DOHH2 (cell line): ENCODE data around the gene FAM221B.

ENCODE experiments used
- H3F3A ChIP-seq: fragments of 200-600 bp; sonication (generic), shearing (Covaris generic); 2 replicates; pipeline ENCODE4 v1.6.0; 2016; ENCODE audit warnings: antibody characterized with exemption, mild to moderate bottlenecking; ENCODE audit not compliant: control insufficient read depth, insufficient read depth
- H3K27ac ChIP-seq: fragments of 200-600 bp; sonication (generic); 2 replicates; pipeline ENCODE4 v1.5.1; 2014; ENCODE audit warnings: low read depth, mild to moderate bottlenecking, low read length, moderate library complexity
- H3K27me3 ChIP-seq: fragments of 200-600 bp; sonication (generic); 2 replicates; pipeline ENCODE4 v1.6.1; 2014; ENCODE audit warnings: mild to moderate bottlenecking, low read length, mixed read lengths; ENCODE audit not compliant: control insufficient read depth
- H3K36me3 ChIP-seq: fragments of 200-600 bp; sonication (generic); 2 replicates; pipeline ENCODE4 v1.6.1; 2014; ENCODE audit warnings: mild to moderate bottlenecking, low read length, moderate library complexity, mixed read lengths; ENCODE audit not compliant: control insufficient read depth
- H3K4me1 ChIP-seq: fragments of 200-600 bp; sonication (generic); 2 replicates; pipeline ENCODE4 v1.6.1; 2014; ENCODE audit warnings: mild to moderate bottlenecking, low read length, mixed read lengths; ENCODE audit not compliant: control insufficient read depth
- H3K4me2 ChIP-seq: fragments of 200-600 bp; sonication (generic); 2 replicates; pipeline ENCODE4 v1.6.0; 2014; ENCODE audit warnings: mild to moderate bottlenecking, low read length, moderate library complexity
- H3K4me3 ChIP-seq: fragments of 200-600 bp; sonication (generic); 2 replicates; pipeline ENCODE4 v1.5.1; 2014; ENCODE audit warnings: mild to moderate bottlenecking, low read length, mixed read lengths
- H3K79me2 ChIP-seq: fragments of 200-600 bp; sonication (generic); 2 replicates; pipeline ENCODE4 v1.6.1; 2014; ENCODE audit warnings: mild to moderate bottlenecking, low read length, mixed read lengths; ENCODE audit not compliant: control insufficient read depth
- H3K9me2 ChIP-seq: fragments of 200-600 bp; sonication (generic); replicated peaks from 2 replicates; pipeline ENCODE4 v1.6.1; 2014; ENCODE audit warnings: mild to moderate bottlenecking, low read length, mixed read lengths; ENCODE audit not compliant: control insufficient read depth
- H3K9me3 ChIP-seq: fragments of 200-600 bp; sonication (generic); 2 replicates; pipeline ENCODE4 v1.6.1; 2014; ENCODE audit warnings: antibody characterized with exemption, low read length, mixed read lengths; ENCODE audit not compliant: control insufficient read depth, insufficient read depth
- H4K20me1 ChIP-seq: fragments of 200-600 bp; sonication (generic); 2 replicates; pipeline ENCODE4 v1.6.0; 2014; ENCODE audit warnings: low read depth, mild to moderate bottlenecking, antibody characterized with exemption, low read length, moderate library complexity; ENCODE audit not compliant: control insufficient read depth, insufficient read depth
- EZH2phosphoT487 ChIP-seq: fragments of 200-600 bp; sonication (generic); IDR thresholded peaks from 2 replicates; pipeline ENCODE4 v1.6.1; 2017; ENCODE audit warnings: borderline replicate concordance, mild to moderate bottlenecking, antibody characterized with exemption, low read length, moderate library complexity, mixed read lengths
- TF ChIP-seq, protein P1 (sequence below): fragments of 200-600 bp; sonication (generic); IDR thresholded peaks from one replicate; pipeline ENCODE4 v1.5.1; 2014; ENCODE audit warnings: antibody characterized with exemption, mild to moderate bottlenecking, low read depth, low read length; ENCODE audit not compliant: poor library complexity, severe bottlenecking

The FAM221B gene

DNA sequence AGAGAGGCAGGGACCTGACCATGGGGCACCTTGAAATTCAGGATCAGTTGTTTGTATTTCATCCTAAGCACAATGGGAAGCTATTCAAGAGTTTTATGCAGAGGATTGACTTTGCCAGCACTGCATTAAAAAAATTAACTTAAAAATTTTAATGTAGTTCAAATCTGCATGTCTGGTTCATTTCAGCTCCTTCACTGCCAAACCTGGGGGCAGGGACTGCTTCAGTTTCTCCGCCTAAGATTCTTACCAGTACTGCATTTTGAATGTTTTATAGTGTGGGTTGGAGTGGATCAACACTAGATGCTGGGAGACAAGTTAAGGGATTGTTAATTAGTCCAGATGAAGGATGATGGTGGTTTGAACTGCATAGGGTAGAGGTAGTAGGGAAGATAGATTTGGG, 58.8 kb downstream of the FAM221B start:
- Histone ChIP-seq H3K79me2 (no peaks in the 10 kb centered on the region; the same call in 1 of the 2 replicates), H3F3A (no peaks in the 10 kb centered on the region; the same call in 1 of the 2 replicates), H4K20me1 (no peaks in the 10 kb centered on the region), H3K4me1 (peaks cover 7% of the 10 kb centered on the region), H3K36me3 (no peaks in the 10 kb centered on the region), H3K27me3 (no peaks in the 10 kb centered on the region), H3K27ac (no peak overlapping the region), H3K4me2 (no peak overlapping the region), H3K9me3 (no peaks in the 10 kb centered on the region), H3K9me2 (no peaks in the 10 kb centered on the region), H3K4me3 (no peak overlapping the region)
- TF ChIP-seq EZH2phosphoT487 = no peak
- TF ChIP-seq, protein P1, sequence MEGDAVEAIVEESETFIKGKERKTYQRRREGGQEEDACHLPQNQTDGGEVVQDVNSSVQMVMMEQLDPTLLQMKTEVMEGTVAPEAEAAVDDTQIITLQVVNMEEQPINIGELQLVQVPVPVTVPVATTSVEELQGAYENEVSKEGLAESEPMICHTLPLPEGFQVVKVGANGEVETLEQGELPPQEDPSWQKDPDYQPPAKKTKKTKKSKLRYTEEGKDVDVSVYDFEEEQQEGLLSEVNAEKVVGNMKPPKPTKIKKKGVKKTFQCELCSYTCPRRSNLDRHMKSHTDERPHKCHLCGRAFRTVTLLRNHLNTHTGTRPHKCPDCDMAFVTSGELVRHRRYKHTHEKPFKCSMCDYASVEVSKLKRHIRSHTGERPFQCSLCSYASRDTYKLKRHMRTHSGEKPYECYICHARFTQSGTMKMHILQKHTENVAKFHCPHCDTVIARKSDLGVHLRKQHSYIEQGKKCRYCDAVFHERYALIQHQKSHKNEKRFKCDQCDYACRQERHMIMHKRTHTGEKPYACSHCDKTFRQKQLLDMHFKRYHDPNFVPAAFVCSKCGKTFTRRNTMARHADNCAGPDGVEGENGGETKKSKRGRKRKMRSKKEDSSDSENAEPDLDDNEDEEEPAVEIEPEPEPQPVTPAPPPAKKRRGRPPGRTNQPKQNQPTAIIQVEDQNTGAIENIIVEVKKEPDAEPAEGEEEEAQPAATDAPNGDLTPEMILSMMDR = no peak

GRCh38 chr9:35767458-35767857, 61.1 kb downstream of the FAM221B start:
- H3K36me3 ChIP-seq = no peaks in the 10 kb centered on the region
- H3K4me1 ChIP-seq = peaks cover 13% of the 10 kb centered on the region
- H3K9me3 ChIP-seq = no peaks in the 10 kb centered on the region
- peaks cover 4% of the 10 kb centered on the region; the same call in 1 of the 2 replicates for H3F3A ChIP-seq
- TF ChIP-seq EZH2phosphoT487 = no peak
- TF ChIP-seq, protein P1 = no peak
- H3K9me2 ChIP-seq = no peaks in the 10 kb centered on the region
- no peak overlapping the region for H3K4me2 ChIP-seq
- H3K4me3 ChIP-seq = no peak overlapping the region
- no peaks in the 10 kb centered on the region for H4K20me1 ChIP-seq
- H3K79me2 ChIP-seq = no peaks in the 10 kb centered on the region; the same call in none of the 2 replicates
- H3K27ac ChIP-seq = no peak overlapping the region
- no peaks in the 10 kb centered on the region for H3K27me3 ChIP-seq

- Histone ChIP-seq H3K4me3 (no peak overlapping the region), H3K27me3 (no peaks in the 10 kb centered on the region), H3K4me1 (peaks cover 16% of the 10 kb centered on the region), H3F3A (peaks cover 5% of the 10 kb centered on the region; the same call in 1 of the 2 replicates), H3K36me3 (no peaks in the 10 kb centered on the region), H4K20me1 (no peaks in the 10 kb centered on the region), H3K9me3 (no peaks in the 10 kb centered on the region), H3K9me2 (no peaks in the 10 kb centered on the region), H3K27ac (no peak overlapping the region), H3K4me2 (no peak overlapping the region), H3K79me2 (peaks cover 3% of the 10 kb centered on the region)
- no peak for TF ChIP-seq EZH2phosphoT487
- TF ChIP-seq, protein P1 = no peak
Observed at GRCh38 chr9:35766997-35767396, 61.5 kb downstream of the FAM221B start.
